Activated CD8-positive, alpha-beta memory T cell treated with anti-CD3 and anti-CD28 coated beads for 24 hours (primary cell): ENCODE data around the gene BABAM1.
A peak's percentile ranks its signal among the peaks of the same experiment; 100 is the strongest.

Experiments used
- DNase-seq: peaks from one replicate; pipeline ENCODE4 v3.0.0-alpha.2; 2020

BABAM1 gene

DNA sequence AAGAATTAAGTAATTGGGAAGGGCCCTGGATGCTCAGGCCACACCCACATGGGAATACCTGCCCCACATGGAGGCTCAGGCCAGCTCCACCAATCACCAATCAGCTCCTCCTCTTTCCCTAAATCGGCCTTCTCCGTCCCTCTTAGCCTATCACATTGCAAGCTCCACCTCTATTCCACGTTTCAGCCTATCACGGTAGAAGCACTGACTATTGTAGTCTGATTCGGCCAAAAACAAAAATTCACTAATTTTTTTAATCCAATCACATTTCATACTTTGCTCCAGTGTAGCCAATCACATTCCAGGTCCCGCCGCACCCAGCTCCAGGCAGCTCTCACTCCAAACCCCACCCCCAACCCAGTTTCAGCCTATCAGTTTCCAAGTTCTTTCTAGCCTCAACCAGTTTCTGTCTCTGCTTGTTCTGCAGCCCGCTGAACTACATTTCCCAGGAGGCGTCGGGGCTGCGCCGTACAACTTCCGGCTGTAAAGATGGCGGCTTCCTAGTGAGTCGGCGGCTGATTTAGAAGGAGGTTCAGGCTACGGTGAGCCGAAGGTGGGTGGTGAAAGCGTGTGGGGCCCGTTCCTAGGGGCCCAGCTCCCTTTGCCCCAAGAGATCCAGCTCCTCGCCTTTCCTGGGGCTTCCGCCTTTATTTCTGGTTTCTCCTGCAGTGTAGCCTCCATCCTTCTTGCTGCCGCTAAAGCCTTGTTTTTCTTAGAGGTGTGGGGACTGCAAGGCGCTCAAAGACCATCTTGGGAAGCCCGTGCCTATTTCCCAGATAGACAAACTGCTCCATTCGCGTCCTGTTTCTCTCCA, at the start of gene BABAM1:
BABAM1 (plus strand) TSS at position 469 of the 814 bp plus-strand sequence. CDS start 1,364 bp downstream, outside the sequence.
- peak; percentile 92 for DNase-seq

DNA sequence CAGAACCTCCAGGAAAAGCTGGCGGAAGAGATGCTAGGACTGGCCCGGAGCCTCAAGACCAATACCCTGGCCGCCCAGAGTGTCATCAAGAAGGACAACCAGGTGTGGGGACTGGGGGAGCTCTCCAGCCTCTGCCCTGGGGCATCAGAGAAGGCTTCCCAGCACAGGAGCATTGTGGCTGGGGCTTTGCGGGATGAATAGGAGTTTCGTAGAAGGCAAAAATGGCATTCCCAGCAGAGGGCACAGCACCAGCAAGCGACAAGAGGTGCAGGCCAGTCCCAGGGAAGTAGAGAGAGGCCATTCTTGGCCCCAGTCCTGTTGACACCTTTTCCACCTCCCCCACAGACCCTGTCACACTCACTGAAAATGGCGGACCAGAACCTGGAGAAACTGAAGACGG, 48.0 kb upstream of the BABAM1 start:
- no peak for DNase-seq

DNA sequence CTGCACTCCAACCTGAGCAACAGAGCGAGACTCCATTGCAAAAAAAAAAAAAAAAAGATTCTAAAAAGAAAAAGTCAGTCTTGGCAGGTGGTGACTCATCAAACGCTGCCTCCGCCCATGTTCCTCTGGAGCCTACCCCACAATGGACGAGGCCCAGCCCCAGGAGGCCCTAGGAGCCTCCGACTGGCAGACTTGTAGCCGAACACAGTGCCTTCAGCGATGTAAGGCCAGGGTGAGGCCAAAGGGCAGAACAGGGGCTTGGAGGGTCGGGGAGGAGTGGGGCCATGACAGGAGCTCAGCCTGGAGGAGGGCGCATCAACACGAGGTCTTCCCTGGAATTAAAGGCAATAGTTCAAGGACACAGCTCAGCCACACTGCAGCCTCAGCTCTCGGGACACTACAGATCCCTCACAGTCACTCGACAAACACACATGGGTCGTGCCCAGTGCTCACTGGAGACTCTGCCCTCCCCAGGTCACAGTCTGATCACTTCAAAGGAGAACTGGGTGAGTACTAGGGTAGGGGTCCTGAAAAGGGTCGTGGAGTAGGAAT, 47.0 kb upstream of the BABAM1 start:
- no peak for DNase-seq

DNA sequence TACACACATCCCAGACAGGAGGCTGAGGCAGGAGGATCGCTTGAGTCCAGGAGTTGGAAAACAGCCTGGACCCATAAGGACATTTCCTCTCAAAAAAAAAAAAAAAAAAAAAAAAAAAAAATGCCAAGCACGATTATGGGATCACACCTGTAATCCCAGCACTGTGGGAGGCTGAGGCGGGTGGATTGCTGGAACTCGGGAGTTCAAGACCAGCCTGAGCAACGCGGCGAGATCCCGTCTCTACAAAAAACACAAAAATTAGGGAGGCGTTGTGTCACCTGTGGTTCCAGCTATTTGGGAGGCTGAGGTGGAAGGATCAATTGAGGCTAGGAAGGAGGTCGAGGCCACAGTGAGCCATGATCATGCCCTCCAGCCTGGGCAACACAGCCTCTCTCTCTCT, 42.2 kb upstream of the BABAM1 start:
- DNase-seq: no peak

DNA sequence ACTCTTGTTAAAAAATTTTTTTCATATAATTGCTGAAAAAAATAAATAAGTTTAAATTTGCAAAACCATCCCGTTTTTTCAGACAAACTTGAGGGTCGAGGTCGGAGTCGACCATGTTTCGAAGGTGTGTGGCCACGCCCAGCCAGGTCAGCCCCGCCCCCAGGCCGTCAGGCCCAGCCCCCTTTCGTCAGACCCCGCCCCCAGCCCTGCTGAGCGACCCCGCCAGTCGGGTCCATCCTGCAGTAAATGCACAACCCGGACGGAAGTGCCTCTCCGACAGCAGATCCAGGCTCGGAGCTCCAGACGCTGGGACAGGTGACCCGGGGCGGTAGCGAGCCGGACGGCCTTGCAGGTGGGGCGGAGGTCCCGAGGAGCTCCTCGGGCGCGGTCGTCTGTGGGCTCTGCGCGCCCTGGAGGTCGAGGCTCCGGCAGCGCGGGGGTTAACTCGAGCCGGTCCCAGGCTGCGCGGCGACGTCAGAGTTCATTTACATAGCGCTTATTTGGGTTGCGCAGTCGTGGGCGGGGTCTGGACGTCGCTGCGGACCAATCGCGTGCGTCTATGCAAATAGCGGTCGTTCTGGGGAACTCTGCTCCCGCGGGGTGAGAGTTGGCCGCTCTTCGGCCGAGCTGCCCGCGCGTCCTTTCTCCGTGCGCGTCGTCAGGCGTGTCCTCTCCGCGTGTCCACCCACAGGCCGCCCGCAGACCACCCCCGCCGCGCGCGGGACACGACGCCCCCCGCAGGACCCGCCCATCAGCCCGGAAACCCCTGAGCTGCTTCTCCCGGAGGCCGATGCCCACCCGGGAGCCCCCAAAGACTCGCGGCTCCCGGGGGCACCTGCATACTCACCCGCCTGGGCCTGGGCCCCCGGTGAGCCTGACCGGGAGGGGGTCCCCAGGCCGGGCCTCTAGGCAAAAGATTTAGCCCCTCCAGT, 41.0 kb upstream of the BABAM1 start, which contains the start of gene OCEL1:
OCEL1 (plus strand) TSS at position 225 of the 932 bp plus-strand sequence; CDS start at position 247, 22 bp downstream.
- DNase-seq: peak; percentile 98

DNA sequence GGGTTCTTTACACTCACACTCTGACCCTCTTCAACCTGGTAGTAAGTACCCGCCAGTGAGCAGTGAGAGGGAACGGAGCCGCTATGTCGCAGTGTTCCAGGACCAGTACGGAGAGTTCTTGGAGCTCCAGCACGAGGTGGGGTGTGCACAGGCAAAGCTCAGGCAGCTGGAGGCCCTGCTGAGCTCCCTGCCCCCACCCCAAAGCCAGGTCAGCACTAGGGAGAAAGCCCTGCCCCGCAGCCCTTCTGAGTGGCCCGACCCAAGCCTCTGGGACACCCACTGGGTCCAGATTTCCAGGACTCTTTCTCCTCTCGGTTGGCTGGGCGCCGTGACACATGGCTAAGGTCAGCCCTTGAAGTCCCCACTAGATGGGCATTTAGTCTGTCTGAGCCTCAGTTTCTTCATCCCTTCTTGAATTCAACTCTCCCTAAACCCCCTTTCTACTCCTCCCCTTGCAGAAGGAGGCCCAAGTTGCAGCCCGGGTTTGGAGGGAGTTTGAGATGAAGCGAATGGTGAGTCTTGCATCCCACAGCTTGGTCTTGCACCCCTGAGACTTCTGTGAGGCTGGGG, 39.4 kb upstream of the BABAM1 start:
- no peak for DNase-seq

DNA sequence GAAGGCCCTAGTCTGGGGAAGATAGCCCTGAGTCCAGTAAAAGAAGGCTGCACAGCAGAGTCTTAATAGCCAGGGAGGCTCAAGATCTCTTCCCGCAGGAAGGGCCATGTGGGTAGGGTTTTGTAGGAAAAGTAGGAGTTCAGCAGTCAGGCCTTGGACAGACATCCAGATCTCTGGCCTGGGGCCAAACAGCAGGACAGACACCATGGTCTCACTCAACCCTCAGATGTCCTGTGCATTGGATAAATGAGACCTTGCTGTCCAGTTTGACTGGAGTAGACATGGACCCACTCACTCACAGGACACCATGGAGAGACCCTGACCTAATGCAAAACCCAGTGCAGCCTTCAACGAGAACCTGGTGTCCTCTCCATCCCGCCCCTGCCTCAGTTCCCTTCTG, 37.4 kb upstream of the BABAM1 start:
- DNase-seq: no peak

DNA sequence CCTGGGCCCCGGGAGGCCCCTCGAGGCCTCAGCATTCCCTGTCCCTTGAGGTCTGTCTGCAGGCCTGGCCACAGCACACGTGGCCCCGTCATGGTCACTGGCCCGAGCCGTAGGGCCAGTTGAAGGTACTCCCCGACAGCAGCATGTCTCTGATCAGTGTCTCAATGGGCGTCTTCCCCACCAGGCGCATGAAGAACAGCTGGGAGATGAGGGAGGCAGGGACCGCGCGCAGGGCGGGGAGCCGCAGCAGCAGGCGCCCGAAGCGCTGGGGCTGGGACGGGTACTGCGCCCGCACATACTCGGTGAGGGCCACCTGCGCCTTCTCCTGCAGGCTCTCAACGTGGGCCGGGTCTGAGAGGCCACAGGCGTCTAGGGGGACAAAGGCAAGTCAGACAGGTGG, 35.0 kb upstream of the BABAM1 start:
- no peak for DNase-seq

DNA sequence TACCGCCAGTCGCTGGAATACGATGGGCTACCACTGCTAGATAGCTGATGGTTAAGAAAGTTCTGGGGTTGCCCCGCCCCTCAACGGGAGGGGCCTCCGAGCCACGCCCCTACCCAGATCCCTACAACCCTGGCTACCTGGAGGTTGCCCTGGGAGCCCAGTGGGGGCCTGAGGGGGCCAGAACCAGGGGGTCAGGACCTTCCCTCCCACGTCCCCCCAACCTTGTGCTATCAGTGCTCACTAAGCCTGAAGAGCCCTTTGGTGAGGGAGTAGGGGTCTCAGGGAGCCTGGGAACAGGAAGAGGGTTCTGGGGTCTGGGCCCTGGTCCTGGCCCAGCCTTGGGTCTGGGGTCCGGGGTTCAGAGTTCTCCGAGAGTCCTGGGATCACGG, 32.3 kb upstream of the BABAM1 start:
- DNase-seq: no peak

DNA sequence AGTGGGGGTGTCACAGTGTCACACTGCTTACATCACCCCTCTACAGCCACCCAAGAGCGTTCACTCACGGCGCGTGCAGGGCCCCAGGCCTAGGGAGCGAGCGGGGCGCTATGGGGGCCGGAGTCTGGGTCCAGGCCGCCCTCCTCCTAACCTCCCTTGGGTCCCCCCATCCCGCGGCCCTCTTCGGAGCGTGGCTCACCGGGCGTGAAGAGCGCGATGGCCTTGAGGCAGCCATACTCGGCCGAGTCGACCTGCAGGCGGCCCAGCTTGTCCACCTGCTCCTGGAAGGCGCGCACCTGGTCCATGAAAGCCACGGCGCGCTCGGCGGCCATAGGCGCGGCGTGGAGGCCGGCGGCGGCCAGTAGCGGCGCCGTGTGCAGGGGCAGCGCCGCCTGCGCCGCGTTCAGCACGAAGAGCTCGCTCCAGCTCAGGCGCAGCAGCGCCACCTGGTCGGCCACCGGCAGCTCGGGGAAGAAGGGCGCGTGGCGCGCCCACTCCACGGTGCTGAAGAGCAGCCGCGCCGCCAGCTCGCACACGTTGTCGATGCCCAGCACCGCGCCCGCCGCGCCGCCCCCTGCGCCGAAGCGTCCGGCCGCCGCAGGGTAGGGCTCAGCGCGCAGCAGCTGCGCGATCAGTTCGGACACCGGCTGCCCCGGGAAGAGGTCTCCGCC, 31.8 kb upstream of the BABAM1 start:
- DNase-seq: peak; percentile 87

DNA sequence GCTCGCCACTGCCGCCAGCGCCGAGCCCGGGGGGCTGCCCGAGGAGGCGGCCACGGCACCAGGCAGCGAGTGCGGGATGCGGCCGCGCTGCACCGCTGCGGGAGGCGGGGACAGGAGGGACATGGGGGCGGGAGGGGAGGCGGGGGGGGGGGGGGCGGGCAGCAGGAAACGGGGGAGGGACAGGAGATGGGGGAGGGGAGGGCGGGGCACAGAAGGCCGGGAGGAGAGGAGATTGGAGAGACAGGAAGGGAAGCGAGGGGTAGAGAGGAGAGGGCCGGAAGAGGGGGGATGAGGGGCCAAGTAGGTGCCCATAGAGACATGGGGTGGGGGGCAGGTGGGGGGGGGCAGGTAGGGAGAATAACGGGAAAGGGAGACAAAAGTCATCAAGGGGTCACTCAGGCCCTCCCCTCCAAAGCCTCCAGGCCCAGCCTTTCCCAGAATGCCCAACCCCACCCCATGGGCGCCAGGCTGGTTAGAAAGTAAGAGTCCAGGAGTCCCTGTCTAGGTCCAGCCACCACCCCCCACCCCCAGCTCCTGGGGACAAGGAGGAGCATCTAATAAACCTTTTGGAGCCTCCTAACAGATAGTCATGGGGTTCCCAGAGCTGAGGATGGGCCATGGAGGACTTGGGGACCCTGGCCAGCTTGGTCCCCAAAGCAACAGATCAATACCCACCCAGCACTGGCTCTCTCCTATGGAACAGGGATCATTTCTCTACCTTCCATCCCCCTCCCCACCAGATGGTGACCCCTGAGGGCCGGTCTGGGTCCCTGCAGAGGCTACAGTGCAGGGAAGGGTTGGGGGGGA, 31.1 kb upstream of the BABAM1 start:
- no peak for DNase-seq

DNA sequence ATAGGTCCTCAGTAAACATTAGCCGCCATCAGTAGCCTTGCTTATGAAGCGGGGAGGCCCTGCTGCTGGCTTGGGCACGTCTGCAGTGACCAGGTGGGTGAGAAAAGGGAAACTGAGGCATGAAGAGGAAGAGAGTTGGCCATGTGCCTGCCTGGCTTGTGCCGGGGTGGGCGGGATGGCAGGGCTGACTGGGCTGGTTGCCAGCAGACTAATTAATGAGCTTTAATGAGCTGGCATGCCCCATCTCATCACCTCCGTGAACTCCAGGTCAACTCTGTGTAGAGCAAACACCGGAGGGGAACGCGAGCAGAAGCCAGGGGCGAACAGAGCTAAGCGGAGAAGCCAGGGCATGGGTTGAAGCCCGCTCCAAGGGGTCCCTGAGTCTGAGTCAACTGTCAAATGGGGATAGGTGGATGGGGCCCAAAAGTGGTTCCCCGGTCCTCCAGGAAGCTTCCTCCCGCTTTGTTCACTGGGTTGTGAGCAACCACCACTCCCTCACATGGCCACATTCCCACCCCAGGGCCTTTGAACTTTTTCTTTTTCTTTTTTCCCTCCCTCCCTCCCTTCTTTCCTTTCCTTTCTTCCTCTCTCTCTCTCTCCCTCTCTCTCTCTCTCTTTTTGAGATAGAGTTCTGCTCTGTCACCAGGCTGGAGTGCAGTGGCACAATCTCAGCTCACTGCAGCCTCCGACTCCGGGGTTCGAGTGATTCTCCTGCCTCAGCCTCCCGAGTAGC, 30.3 kb upstream of the BABAM1 start:
- no peak for DNase-seq

DNA sequence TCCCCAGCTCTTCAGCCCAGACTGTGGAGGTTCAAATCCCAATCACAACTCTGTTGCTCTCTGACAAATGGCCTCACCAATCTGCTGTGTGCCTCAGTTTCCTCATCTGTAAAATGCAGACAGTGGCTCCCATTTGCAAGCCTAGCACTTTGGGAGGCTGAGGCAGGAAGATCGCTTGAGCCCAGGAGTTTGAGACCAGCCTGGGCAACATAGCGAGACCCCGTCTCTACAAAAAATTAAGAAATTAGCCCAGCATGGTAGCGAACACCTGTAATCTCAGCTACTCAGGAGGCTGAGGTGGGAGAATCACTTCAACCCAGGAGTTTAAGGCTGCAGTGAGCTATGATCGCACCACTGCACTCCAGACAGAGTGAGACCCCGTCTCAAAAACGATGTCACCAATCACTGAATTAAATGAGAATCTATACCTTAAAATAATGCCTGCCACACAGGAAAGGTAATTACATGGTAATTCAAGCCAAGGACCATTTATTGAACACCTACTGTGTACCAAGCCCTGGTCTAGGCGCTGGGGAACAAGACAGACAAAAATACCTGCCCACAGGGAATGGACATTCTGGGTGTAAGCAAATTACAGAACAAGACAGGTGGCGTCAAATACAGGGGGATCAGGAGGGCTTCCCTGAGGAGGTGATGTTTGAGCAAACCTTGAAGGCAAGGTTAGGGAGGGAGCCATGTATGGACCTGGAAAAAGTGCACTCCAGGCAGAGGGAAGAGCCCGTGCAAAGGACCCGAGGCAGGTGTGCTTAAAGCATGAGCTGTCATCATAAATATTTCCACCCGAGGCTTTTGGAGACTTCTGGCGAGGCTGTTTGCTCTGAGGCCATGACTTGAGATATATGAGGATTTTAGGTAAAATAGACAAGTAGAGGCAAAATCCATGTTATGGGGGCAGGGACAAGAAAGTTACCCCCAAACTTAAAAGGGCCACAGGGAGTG, 29.2 kb upstream of the BABAM1 start:
- DNase-seq: no peak

DNA sequence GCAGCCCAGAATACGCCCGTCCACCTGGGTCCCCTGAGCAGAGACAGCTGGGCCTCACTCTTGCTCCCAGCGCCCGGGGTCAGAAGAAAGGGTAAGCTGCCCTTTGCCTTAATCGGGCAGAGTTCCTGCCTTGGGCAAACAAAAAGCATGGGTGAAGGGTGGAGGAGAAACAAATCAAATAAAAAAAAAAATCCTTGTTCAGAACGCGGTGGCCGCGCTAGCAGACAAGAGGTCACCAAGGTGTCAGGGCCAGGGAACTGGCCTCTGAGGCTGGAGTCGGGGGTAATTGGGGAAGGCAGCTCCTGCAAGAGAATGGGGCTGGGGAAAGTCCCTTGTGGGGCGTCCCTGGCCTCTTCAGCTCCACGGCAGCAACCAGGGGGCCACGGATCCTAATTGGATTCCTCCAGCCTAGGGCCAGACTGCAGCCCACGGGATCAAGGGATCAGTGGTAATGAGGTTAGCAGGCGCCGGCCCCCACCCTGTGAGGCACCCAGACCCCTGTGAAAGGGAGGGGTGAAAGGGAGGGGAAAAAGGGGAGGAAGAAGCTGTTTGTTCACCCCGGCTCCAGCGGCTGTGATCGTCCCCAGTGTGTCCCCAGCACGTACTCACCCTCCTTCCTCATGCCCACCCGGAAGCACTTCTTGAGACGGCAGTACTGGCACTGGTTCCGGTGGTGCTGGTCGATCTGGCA, 27.0 kb upstream of the BABAM1 start:
- no peak for DNase-seq

DNA sequence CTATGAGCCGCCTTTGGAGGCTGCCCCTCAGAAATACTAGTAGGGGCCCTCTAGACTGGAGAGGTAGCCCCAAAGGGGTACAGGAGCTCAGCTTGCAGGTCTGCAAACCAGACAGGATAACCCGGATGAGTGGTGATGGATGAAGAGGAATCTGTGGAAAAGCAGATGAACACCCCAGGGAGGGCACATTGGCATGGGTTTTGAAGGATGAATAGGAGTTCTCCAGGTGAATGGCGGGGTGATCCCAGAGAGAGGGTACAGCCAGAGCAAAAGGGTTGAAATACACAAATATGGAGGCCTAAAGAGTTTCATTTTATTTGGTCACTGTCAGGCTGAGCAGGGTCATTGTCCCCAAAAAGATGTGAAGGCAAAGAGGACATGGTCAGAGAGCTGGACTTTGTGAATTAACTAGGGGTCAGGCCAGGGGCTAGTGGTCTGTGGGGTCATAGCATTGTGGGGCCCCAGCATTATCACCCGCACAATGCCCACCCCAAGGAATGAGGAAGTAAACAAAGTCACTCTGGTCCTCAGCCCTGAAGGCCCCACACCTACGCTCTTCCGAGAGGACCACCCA, 26.3 kb upstream of the BABAM1 start:
- no peak for DNase-seq

DNA sequence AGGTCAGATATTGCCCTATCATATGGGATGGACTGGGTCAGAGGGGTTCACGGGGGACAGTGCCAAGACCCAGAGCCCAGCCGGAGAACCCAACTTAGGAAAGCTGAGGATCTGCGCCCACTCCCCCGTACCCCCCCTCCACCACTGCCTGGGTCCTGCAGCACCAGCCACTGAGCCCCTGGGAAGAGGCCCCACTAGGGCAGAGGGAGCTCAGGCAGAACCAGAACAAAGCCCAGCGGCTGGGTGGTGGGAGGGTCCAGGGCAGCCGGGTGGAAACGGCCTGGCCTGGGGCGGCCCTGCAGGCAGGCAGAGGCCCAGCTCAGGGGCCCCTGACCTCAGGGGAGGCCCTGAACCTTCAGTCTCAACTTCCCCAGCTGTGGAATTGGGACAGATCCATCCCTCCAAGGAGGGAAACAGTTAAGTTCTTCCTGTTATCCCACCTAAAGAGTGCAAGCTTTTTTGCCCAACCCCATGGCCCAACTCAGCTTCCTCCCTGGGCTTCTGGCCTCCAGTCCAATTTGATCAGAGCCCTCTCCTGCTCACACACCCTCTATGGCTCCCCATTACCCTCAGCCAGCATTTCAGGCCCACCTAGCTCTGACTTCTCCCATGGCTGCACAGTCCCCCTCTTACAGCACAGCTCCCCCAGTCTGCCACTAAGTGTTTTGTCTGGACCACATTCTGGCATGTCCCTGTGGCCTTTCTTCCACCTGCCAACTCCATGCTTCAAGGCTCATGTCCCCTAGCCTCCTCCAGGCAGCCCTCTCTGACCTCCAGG, 24.6 kb upstream of the BABAM1 start:
- DNase-seq: no peak

DNA sequence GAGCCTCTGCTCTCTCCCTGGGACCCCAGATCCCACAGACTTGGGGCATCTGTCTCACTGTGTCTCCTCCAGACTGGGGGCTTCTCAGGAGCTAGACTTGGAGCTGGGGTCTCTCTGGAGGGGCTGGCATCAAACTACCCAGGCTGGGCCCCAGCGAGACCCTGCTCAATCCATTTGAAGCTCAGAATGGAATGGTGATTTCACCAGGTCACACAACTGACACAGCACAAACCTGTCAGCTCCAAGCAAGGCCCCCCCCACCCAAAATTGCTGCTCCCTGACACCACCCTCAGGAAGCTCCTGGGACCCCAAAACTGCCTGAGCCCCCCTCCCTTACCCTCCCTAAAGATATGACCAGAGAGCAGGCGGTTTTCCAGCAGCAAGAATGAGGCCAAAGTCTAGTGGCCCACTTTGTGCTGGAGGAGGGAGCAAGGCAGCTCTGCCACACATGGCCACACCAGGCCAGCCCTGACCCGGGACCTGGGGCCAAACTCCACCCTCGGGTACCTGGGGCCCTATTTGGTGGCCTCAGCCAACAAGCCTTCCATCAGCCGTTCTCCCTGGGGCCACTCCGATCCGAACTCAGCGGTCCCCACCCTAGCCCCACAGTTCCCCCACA, 23.9 kb upstream of the BABAM1 start:
- no peak for DNase-seq
